HG03469 (cell line): ENCODE data around the gene NAP1L4.

ENCODE experiments used
- ATAC-seq: cut with Tn5 transposase; IDR thresholded peaks from one replicate; pipeline ENCODE4 v1.9.1; 2021; ENCODE audit warnings: mild to moderate bottlenecking, moderate library complexity, moderate number of reproducible peaks; ENCODE audit not compliant: unreplicated experiment

NAP1L4 gene

DNA sequence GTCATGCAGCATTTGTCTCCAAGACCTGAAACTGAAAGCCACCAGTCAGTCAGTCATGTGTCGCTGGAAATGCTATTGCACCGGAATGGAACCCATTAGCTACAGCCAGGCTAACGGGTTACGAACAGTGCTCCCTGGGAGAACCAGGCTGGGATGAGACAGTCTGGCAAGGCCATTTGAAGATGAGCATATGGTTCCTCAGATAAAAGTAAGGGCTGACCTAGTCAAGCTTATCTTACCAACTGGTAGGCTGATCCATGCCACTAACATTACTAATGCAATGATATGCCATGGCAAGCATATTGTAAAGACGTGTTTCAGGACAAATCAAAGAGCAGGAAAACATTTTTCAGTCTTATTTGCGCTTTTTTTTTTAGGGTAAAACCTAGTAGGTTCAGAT, 28.4 kb downstream of the NAP1L4 start:
- no peak for ATAC-seq

DNA sequence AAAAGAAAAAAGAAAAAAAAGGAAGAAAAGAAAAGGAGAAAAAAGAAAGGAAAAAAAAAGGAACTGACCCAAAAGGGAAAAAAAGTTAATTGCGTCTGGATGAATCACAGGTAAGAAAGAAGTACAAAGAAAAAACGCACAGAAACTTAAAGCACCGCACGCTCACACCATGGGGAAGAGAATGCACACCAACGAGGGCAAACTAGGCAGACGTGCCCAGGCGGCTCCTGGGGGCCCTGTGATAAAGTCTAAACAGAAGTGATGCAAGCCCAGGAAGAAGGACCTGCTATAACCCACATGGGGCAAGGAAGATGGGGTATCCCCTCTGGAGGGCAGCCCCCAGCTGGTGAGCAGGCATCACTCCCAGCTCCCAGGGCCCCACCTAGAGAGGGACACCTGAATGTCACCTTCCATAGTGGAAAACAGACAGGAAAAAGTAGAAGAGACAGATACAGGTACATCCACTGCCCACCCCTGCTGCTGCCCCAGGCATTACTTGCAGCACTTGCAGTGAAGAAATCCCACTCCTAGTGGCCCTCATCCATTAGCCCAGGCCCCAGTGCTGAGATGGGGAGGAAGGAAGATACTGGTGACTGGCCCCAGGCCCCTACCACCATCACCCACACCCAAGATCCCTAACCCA, 28.9 kb downstream of the NAP1L4 start:
- no peak for ATAC-seq

DNA sequence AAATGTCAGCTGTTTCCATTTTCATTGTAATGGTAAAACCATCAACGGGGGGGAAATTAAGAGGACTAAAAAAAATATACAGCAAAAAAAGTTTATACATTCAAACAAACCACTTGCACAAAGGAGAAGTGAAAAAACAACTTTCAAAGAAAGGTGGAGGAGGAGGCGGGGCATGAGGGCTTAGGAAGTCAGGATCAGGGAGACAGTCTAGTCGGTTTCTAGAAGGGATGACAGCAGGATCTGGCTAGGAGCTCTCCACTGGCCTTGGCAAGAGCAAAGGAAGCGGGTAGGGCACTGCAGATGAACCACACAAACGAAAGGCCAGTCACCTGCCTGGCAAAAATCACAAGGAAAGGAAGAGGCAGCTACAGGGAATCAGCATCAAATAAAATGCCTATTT, 31.0 kb downstream of the NAP1L4 start:
- ATAC-seq: no peak

DNA sequence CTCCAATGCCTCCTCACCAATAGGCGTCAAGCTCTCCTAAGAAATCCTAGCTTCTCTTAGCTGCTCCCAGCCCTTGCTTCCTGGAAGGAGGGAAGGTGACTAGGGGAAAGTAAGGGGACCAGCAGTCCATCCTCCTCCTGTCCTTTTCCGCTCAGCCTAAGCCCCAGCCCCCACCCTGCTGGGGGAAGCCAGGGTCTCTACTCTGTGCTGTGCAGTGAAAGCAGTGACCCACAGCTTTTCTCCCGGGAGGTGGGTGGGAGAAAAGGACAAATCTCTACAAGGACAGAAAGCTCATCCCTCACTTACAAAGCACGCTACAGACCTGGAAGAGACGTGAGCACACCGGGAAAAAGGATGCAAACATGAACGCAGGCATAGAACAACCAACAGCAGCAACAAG, 32.0 kb downstream of the NAP1L4 start:
- ATAC-seq: no peak

DNA sequence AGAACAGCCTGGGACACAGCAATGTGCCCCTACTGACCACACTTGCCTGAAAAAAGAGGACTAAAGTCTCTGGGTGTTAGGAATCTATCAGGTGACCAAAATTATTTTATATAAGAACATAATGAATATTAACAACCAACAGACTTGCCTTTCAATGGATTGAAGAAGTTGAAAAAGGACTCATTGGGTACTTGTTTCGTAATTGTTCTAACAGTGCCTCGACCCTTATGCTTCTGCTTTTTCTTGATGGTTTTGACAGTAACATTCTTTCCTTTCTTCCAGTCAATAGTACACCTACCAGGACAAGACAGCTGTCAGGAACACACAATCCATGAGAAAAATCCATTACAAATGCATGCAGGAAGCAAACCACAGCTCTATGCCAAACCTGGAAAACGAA, 33.9 kb downstream of the NAP1L4 start:
- ATAC-seq: no peak

DNA sequence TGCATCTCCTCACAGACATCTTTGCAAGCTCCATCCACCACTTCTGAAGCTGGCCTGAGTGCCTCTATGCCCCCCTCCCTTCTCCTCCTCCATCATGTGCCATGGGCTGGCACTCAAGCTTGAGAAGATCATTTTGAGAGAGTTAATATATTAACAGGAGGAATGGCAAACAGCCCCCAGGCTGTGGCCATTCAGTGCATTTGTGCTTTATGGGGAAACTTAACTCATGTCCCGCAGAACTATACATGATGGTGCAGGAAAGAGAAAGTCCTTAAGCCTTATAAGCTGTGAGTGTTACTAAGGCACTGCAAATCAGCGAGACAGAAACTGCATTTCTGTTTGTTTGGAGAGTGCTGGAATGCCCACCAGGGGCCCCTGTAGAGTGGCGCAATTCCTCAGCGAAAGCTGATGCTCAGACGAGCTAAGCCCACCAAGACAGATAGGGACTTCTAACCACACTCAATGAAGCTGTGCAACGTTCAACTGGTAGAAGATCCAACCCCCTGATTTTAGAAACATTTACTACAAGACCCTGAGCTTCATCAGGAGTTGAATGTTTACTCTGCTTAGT, 36.1 kb downstream of the NAP1L4 start:
- ATAC-seq: no peak

DNA sequence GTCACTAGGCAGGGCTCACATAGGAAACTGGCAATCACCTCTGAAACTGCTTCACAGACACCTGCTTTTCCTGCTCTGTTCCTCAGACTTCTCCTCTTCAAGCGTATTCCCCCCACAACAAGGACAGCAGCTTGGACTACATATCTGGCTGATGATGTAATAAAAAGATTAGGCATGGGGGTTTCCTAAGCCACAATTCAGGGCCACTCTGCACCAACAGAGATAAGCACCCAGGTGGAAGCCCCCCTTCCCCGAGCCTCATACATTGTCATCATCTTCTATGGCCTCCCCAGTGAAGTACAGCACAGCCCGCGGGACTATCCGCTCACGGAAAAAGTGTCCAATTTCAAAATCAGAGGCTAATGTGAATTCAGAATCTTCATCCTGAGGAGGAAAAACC, 37.9 kb downstream of the NAP1L4 start:
- no peak for ATAC-seq

DNA sequence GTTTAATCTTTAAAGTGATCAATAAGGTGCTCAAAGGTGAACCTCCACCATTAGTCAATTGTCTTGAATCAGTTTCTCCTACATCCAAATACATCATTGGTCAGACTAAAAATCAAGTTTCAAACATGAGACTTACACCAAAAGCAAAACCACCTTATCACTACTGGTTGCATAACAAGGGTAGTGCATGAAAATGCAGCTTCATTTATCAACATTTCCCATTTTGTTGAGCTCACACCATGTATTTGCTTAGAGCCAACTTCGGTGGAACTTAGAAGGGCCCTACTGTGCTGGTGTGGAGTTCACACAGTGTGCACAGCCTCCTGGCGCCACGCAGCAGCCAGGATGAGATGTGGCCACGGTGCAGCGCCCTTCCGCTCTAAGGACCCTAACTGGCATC, 39.8 kb downstream of the NAP1L4 start:
- ATAC-seq: no peak

DNA sequence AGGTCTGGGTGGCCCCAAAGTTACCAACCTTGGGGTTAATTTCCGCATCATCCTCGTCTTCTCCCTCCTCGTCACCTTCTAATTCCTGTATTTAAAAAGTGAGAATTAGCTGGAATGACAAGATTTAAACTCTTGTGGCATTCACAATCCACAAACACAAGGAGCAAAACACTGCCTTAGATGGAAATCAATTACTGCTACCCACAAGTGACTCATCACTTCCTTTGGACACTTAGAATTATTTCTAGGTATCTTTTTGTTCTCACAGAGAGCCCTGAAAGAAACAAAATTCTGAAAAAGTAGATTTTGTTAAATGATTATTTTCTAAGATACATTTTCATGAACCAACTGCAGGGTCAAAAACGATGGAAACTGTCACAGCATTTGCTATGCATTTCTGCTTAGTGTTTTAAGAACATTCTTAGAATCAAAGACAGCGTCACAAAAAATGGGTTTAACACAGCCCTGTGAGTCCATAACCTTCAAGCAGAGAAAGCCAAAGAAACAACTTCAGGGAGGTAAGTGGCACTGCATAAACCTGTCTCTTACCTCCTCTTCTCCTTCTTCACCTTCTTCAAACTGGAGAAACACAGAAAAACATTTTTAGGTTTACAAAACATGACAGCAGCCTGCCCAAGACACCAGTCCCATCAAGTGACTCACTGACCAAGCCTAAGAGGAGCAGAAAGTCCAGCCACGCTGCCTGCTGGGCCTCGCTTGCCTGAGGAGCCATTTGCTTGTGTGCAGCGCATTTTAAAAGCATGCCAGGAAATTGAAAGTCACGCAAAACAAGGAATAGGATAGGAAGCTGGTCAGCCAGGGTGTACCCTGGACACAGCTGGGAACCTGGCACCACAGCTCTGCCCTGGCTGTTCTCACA, 40.7 kb downstream of the NAP1L4 start:
- no peak for ATAC-seq

DNA sequence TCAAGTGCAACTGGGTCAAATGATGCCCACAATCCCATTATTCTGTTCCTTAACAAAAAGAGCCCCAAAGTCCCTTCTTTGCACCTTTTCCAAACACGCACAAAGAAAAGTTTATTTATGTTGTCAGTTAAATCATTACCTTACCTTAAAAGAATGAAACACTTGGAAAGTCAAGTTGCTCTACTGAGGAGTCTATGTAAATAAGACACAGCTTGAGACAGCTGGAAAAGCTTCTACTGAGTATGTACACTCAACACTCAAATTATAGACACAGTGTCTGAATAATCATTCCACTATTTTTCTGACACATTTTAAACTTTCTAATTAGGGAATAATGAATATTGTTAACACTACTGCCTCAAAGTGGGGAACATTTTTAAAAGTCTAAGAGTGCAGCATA, 41.3 kb downstream of the NAP1L4 start:
- no peak for ATAC-seq

DNA sequence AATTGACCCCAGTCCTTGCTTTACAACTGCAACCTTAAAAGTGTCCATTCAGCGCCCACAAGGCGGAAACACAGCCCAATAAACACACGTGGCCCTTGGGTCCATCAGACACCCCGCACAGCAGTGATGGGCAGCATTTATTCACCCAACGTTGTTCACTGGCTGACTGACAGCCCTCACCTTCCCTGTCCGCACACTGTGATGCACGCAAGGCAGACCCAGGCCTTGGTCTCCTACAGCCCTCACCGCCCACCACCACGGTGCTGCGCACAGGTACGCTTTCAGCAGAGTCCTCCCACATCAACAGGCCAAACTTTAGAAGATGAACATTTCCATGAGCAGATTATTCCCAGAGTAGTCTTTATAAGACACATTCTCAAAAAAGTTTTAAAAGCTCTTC, 42.2 kb downstream of the NAP1L4 start:
- ATAC-seq: no peak

DNA sequence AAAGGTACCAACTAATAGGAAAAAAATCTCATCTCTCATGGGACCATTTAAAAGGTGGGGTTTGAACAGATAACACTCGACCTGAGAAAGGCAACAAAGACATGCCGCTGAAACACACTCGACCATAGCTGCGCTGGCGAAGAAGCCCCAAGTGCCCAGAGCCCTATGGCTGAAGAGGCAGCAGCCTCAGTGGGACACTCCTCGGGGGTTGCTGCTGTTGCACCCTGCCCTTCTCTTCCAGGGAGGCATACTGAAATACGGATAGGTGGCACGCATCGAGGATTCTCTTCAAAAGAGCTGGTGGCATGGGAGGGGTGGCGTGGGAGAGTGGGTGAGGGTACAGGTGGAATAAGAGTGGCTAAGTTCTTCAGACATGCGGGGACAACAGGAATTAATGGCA, 44.4 kb downstream of the NAP1L4 start:
- ATAC-seq: no peak

DNA sequence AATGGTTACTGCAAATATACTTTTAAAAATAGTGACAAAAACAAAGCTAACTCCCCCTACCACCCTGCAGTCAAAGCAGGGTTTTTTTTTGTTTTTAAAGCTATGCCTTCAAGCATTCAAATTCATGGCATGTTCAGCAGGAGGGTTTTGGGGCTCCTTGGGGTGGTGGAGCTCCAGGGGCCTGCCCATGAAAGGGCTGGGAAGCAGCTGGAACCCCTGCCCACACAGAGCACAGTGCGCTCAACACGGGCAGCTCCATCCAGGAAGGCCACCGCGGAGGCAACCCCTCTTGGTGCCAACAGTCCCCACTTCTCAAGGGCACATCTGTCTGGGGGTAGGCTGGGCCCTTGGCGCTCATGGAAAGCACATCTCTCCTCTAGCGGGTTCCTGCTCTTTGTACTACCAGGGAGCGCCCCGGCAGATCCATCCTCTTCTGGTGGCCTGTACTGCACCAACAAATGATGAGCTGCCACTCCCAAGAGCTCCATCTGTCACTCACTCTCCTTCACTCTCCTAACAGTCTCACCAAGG, 46.3 kb downstream of the NAP1L4 start:
- no peak for ATAC-seq

DNA sequence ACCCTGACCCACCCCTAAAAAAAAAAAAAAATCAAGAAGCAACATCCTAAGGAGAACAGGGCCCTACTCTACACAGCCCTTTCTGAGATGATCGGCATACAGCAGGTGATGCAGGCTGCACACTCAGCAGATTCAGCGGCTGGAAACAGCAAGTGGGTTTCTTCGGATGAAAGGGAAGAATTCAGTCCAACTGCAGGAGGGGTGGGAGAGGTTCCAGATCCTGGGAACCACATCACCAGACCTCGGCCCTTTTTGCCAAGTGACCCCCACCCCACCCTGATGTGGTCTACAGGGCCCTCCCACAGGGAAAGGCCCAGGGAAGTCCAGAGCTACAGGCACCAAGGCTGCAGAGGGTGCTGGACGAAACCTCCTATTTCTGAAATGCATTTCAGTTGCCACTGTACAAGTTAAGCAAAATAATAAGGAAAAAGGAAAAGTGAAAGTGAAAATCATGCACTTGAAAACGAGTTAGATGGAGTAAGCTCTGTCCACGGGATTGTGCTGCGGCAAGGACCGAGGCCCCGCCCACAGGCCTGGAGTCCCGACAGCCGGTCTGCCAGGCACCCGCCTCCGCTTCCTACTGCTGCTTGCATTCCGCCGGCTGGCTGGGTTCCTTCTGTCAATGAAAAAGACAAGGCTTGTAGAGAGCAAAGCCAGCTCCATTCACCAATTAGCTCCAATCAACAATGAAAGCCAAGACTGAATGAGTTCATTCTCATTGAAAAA, 46.9 kb downstream of the NAP1L4 start:
- ATAC-seq: no peak

DNA sequence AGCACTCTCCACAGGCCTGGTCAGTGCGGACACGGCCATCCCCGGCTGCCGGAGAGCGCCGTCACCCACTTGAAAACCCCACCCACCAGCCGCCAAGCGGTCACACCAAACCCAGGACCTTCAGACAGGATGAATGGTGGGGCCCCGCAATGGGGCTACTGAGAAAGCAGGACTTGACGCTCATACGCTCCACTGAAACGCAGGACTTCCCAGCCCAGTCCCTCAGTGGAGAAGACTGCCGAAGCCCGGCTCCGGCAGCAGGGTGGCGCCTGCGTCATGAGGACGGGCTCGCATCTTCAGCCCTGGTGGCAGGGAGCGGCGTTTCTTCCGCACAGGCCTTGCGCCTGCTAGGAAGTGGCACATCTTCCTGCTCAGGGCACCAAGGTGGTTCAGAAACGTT, 47.6 kb downstream of the NAP1L4 start:
- ATAC-seq: no peak

DNA sequence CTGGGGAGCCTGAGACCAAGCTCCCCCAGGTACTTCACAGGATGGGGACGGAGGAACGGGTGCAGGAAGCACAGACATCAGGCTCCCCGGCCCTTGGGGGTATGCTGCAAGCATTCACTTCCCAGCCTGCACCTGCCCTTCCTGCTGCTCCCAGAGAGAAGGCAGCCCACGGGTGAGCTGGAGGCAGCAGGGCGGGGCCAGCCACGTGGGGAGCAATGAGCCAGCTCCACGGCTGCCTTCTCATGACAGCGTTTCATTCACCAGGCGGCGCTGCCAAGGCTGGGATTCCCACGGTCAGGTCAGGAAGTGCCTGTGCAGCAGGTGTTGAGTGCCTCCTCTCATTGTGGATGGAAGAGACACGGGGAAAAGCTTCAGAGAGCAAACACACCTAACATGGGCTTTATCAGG, 48.4 kb downstream of the NAP1L4 start:
- no peak for ATAC-seq

DNA sequence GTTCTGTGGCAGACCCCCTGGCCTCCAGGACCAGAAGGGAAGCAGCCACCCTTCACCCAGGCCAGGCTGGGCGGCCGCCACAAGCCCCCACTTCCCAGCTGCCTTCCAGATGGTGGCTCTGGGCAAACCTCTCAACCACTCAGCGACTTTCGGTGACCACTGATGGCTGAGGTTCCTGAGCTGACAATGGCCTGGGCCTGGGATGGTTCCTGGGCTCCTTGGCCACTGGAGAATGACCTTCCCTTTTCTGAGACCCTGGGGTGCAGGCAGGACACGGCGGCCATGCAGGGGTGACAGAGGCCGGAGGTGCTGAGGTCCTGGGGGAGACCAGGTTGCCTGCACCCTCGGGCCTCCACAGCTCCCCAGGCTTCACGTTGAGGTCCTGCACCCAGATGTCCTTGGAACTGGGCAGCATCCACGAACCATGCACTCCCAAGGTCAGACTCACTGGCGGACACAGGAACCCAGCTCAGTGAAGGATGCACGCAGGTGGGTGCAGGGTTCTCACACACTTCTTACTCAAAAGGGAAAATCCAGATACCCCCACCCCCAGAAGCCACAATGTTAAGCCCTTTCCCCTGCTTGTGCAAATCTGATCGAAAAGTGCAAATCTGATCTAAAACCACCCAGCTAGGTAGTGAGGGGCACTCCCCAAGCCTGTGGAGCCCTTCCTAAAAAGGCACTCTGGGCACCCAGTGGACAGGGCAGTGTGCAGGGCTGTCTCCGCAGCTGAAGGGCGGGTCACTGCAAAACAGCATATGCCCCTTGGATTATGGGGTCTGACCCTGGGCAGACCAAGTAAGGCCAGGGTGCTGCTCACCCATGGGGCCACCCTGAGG, 49.0 kb downstream of the NAP1L4 start:
- ATAC-seq: no peak

DNA sequence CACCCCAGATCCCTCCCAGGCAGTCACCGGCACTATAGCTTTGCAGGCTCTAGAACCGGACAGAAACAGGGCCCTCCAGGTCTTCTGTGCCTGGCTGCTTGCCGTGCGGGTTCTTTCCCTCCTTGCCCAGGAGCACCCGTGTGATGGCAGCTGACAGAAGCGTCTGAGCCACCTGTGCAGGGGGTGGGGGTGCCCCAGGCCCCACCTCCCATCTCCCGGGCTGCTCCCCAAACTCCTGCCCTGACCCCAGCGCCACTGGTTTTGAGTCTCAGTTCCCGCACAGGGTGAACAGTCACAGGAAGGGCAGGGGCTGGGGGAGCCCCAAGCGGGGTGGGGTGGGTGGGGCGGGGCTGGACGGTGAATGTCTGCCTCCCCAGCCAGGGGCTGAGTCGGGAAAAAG, 49.7 kb downstream of the NAP1L4 start:
- ATAC-seq: no peak

DNA sequence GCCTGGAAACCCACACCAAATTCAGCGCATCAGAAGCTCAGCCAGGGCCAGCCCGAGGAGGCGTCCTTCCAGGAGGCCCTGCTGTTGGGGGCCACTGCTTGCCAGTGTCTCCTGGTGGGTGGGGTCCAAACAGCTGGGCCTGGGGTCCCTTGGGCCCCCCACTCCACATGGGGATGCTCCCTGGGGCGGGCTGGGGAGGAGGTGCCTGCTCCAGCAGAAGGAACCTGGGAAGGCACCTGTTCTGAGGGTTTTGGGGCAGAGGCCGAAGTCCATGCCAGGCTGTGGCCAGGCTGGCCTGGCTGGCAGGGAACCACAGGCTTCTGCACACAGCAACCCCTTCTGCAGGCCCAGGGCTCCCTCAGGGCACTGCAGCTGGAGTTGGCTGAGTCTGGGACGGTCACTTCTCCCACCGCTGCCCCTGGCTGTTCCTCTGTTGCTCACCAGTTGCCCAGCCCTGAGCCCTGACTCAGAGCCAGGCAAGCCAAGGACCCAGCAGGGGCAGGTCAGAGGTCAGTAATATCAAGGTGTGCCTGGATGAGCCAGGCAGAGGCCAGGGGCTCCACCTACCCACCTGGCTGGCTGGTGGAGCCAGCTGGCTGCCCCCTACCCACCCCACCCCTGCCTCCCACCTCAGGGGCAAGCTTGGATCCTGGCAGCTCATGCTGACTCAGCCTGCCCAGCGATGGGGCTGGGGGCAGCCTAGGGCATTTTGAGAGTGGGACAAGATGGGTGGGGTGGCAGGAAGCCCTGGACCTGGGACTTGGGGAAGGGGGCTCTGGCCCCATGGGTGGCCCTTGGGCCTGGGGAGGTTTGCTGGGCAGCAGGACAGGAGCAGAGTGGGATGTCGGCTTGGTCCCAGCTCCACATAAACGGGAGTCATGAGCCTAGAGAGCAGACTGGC, 51.0 kb downstream of the NAP1L4 start:
- no peak for ATAC-seq
